ENCODE measurements around the gene HOXD12. TPM values are rescaled to one million over a fixed set of nuclear protein-coding genes. Genes with fewer than 3 reads are reported as not detected.
A peak's percentile ranks its signal among the peaks of the same experiment; 100 is the strongest.

Gene HOXD12
- total and polyA plus RNA-seq, 12 donors: not detected

DNA sequence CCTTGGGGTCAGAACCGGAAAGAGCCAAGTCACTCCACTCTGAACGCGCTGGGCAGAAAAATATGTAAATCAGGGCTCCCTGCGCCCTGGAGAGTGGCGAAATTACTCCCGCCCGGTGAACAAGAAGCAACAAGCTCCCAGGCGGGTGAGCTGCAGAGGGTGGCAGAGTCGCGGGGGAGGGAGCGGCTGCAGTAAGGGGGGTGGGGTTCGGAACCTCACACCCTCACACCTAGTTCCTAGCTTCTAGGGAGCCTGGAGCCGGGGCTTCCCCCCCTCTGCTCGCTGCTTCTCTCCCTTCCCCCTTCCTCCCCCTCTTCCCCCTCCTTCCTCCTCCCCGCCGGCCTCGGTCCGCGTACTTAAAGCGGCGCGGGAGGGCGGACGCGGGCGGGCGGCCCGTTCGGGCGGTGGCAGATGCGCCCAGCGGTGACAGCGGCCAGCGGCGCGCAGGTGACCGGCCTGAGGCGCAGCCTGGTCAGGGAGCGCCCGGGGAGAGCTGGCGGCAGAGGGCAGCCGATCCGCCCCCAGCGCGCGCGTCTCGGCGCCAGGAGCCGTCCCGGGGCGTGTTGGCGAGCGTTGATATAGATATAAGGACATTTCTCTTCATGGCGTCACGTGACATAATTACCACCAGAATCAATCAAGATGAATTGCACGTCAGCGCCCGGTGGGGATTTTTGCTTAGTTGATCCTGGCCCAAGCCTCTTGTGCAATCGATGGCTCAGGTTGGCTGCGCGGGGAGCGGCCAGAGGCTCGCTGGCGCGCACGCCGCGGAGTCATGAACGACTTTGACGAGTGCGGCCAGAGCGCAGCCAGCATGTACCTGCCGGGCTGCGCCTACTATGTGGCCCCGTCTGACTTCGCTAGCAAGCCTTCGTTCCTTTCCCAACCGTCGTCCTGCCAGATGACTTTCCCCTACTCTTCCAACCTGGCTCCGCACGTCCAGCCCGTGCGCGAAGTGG is 7.3 kb downstream of the HOXD12 start, which contains the start of gene HOXD11:
Gene HOXD11 (plus strand): TSS at position 700 of the 959 bp plus-strand sequence. CDS start 76 bp downstream, at position 776.
- intact Hi-C loops (cut with DNase I): no loop called here
- no peak for ATAC-seq
- Histone ChIP-seq H3K4me1 (peaks cover 0 to 36% (median 23%) of the 10 kb centered on the region in 9 donors), H3K36me3 (no peaks in the 10 kb centered on the region), H3K9me3 (no peaks in the 10 kb centered on the region), H3K27ac (no peak within 1 kb of the TSS), H3K4me3 (peak within 1 kb of the TSS in 5 of 10 donors; percentile 5 to 24 (median 12)), H3K27me3 (peaks cover 56 to 99% (median 98%) of the 10 kb centered on the region in 7 donors)
- TF ChIP-seq, protein P1, sequence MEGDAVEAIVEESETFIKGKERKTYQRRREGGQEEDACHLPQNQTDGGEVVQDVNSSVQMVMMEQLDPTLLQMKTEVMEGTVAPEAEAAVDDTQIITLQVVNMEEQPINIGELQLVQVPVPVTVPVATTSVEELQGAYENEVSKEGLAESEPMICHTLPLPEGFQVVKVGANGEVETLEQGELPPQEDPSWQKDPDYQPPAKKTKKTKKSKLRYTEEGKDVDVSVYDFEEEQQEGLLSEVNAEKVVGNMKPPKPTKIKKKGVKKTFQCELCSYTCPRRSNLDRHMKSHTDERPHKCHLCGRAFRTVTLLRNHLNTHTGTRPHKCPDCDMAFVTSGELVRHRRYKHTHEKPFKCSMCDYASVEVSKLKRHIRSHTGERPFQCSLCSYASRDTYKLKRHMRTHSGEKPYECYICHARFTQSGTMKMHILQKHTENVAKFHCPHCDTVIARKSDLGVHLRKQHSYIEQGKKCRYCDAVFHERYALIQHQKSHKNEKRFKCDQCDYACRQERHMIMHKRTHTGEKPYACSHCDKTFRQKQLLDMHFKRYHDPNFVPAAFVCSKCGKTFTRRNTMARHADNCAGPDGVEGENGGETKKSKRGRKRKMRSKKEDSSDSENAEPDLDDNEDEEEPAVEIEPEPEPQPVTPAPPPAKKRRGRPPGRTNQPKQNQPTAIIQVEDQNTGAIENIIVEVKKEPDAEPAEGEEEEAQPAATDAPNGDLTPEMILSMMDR (IDR thresholded peaks at IDR 0.05): no peak
- 2 to 3% methylated on average over 80 to 85 of the region's 85 CpGs for WGBS, 2 donors
- DNase-seq: no peak

DNA sequence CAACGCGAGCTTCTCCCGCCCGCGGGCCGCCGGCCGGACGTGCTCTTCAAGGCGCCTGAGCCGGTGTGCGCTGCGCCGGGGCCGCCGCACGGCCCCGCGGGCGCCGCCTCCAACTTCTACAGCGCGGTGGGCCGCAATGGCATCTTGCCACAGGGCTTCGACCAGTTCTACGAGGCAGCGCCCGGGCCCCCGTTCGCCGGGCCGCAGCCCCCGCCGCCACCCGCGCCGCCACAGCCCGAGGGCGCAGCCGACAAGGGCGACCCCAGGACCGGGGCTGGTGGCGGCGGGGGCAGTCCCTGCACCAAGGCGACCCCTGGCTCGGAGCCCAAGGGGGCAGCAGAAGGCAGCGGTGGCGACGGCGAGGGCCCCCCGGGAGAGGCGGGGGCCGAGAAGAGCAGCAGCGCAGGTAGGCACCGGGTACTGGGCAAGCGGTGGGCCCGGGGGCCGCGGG is 8.2 kb downstream of the HOXD12 start:
- Histone ChIP-seq H3K27ac (no peak overlapping the region), H3K4me1 (peaks cover 0 to 36% (median 23%) of the 10 kb centered on the region in 9 donors), H3K36me3 (no peaks in the 10 kb centered on the region), H3K4me3 (no peak overlapping the region), H3K9me3 (no peaks in the 10 kb centered on the region), H3K27me3 (peaks cover 58 to 99% (median 98%) of the 10 kb centered on the region in 7 donors)
- TF ChIP-seq, protein P1 (IDR thresholded peaks at IDR 0.05): no peak
- 2 to 4% methylated on average over 50 to 59 of the region's 59 CpGs for WGBS, 2 donors
- DNase-seq (no peak), ATAC-seq (no peak)
- intact Hi-C loops (cut with DNase I): no loop called here

DNA sequence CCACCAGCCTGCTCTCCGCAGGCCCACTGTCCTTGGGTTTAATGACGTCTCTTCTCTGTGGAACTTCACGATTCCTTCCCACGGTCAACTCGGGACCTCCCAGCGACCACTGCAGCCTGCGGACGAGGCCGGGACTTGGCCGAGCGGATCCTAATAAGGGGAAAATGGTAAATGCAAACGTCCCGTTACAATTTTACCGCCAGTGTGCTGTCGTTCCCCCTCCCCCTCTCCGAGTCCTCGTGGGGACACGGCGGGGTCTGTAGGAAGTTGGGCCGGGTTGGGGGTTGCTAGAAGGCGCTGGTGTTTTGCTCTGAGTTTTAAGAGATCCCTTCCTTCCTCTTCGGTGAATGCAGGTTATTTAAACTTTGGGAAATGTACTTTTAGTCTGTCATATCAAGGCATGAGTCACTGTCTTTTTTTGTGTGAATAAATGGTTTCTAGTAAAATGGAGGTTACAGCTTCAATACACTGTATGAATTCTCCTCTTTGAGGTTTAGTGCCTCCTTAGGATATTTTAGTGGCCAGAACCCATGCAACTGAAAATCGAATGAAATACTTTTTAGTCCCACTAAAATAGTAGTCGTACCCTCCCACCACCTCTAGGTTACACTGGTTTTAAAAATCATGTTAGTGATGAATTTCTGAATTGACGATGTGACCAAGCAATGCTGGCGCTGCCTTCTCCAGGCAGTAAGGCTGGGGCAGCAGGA is 9.8 kb downstream of the HOXD12 start:
- Histone ChIP-seq H3K9me3 (no peaks in the 10 kb centered on the region), H3K27me3 (peaks cover 70 to 99% (median 98%) of the 10 kb centered on the region in 7 donors), H3K4me3 (no peak overlapping the region), H3K36me3 (no peaks in the 10 kb centered on the region), H3K27ac (no peak overlapping the region), H3K4me1 (peaks cover 0 to 30% (median 17%) of the 10 kb centered on the region in 9 donors)
- DNase-seq: no peak
- 5 to 9% methylated on average over 26 of the region's 26 CpGs for WGBS, 2 donors
- no peak for ATAC-seq
- TF ChIP-seq, protein P1 (IDR thresholded peaks at IDR 0.05): no peak
- intact Hi-C loops (cut with DNase I): no loop called here

DNA sequence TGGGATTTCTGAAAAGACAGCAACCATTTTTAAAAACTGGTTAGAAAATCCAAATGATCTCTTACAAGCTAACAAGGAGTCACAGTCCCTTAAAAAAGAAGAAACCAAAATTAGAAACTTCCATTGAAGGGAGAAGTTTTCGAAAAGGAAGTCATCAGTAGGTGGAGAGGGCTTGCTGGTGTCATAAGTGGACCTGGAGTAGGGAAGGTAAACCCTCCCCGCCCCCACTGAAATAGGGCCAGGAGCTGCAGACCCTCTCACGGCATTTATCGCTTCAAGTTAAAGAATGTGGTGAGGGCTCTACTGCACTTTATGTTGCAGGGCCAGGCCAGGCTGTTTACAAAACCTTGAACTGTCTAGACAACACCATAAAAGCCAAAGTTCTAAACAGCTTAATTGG is 10.4 kb downstream of the HOXD12 start:
- Histone ChIP-seq H3K27ac (no peak overlapping the region), H3K36me3 (no peaks in the 10 kb centered on the region), H3K4me1 (peaks cover 0 to 24% (median 11%) of the 10 kb centered on the region in 9 donors), H3K4me3 (no peak overlapping the region), H3K27me3 (peaks cover 76 to 99% (median 98%) of the 10 kb centered on the region in 7 donors), H3K9me3 (no peaks in the 10 kb centered on the region)
- no peak for ATAC-seq
- no peak for DNase-seq
- TF ChIP-seq, protein P1 (IDR thresholded peaks at IDR 0.05): no peak
- intact Hi-C loops (cut with DNase I): no loop called here
- 11 to 14% methylated on average over 4 of the region's 4 CpGs for WGBS, 2 donors

Data from heart right ventricle (tissue), 16 donors.